Thymus (tissue), 11 donors: ENCODE results near the gene PRIM1. TPM values are rescaled to one million over a fixed set of nuclear protein-coding genes. Genes with fewer than 3 reads are reported as not detected.

Experiments
- DNase-seq, 9 donors: peaks; one replicate each; pipeline ENCODE4 v3.0.0-alpha.2; 2013; ENCODE audit warnings: low spot score in 9 of 9, low read depth in 6 of 9, missing footprints in 1 of 9
- H3K27ac ChIP-seq, 2 donors: one replicate each; pipeline ENCODE4 v1.5.1; 2013; ENCODE audit warnings: control low read depth in 1 of 2, low read depth in 1 of 2, low read length in 1 of 2, mild to moderate bottlenecking in 1 of 2, moderate library complexity in 1 of 2
- H3K27me3 ChIP-seq, 2 donors: one replicate each; pipeline ENCODE4 v1.5.1; 2013; ENCODE audit warnings: low read length in 1 of 2; ENCODE audit not compliant: control insufficient read depth in 2 of 2, insufficient read depth in 1 of 2
- H3K36me3 ChIP-seq, 2 donors: one replicate each; pipeline ENCODE4 v1.5.1; 2013; ENCODE audit warnings: low read length in 1 of 2, mild to moderate bottlenecking in 1 of 2, moderate library complexity in 1 of 2; ENCODE audit not compliant: control insufficient read depth in 2 of 2, insufficient read depth in 2 of 2
- H3K4me1 ChIP-seq, 2 donors: one replicate each; pipeline ENCODE4 v1.5.1; 2013; ENCODE audit warnings: low read length in 2 of 2; ENCODE audit not compliant: control insufficient read depth in 2 of 2, insufficient read depth in 2 of 2
- H3K4me3 ChIP-seq, 2 donors: one replicate each; pipeline ENCODE4 v1.5.1; 2013; ENCODE audit warnings: low read length in 2 of 2, control low read depth in 1 of 2, mild to moderate bottlenecking in 1 of 2
- H3K9me3 ChIP-seq, 2 donors: one replicate each; pipeline ENCODE4 v1.5.1; 2013; ENCODE audit warnings: low read length in 1 of 2, mild to moderate bottlenecking in 1 of 2; ENCODE audit not compliant: control insufficient read depth in 2 of 2, insufficient read depth in 1 of 2
- WGBS: extraction: QIAGEN DNeasy Blood & Tissue Kit; methylation state at CpG from one replicate; pipeline ENCODE4 v1.1.7; 2013; 5-methylcytosine and 5-hydroxymethylcytosine counted together
- polyA plus RNA-seq: library from polyadenylated mRNA; stranded (reverse); fragments of 200-250 nt; gene quantifications from one replicate; pipeline ENCODE4 v1.2.3, GENCODE V29; 2013
- total RNA-seq: library from RNA; stranded (reverse); fragments of 120-200 nt; gene quantifications from one replicate; pipeline ENCODE4 v1.2.4, GENCODE V29; 2013
- donor health status: healthy.

Gene PRIM1
- total and polyA plus RNA-seq, 2 donors: 6.9 to 37.6 TPM

DNA sequence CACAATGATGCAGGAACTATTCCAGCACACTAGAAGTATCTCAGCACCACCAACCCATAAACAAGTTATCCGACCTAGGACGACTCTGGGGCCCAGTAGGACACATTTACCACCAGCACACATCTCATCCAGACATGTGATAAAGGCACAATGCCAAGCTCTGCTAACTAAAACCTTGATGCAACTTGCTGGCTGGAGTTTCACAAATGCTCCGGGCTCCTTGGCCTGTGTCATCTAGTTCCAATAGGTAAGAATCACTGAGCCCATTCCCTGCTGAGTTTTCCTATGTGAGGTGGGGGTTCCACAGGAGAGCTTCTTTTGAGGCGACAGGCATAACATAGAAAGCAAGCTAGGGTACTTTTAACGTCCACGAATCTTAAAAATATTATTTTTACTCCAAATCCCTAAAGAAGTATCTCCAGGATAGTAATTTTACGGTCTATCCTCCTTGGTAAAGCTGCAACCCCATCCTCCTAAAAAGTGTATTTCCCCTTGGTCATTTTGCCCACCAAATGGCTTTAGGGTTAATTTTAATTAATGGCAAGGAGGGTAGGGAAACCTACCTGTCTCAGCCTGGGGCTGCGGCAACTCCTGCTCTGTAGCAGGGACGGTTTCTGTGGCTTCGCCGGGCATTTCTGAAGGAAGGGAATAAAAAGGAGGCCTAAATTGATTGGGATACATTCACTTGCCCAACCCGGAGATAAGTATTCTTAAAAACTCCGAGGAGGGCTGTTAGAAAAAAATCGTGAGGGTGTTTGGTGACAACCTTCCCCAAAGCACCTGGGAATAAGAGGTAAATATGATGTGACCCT lies 28.0 kb downstream of the PRIM1 start:
- H3K9me3 ChIP-seq: peaks cover 0 to 2% of the 10 kb centered on the region in 2 donors
- H3K4me1 ChIP-seq: peaks cover 29 to 47% of the 10 kb centered on the region in 2 donors
- H3K27me3 ChIP-seq: no peaks in the 10 kb centered on the region
- peak overlapping the region; percentile 98 for H3K27ac ChIP-seq
- H3K4me3 ChIP-seq: peak overlapping the region; percentile 78 to 92
- DNase-seq: no peak
- 3% methylated on average over 14 of the region's 14 CpGs for WGBS
- H3K36me3 ChIP-seq: peaks cover 29 to 39% of the 10 kb centered on the region in 2 donors

DNA sequence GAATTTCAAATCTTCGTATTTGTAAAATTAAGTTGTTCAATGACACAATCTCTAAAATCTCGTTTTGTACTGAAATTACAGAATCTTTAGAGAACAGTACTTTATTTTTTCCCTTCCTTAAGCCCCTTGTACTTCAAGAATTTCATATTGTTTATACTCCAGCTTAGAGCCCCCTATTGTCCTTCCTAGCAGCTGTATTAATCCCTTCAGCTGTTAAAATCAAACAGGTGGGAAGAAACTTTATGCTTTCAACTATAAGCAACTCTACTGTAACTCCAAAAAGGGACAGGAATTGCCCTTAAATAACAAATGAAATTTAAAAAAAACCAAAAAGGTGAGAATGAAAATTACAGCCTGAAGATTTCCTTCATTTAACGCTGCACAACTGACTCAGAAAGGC lies 28.8 kb downstream of the PRIM1 start:
- DNase-seq: no peak
- H3K27me3 ChIP-seq: no peaks in the 10 kb centered on the region
- peak overlapping the region in 1 of 2 donors; percentile 98 for H3K27ac ChIP-seq
- 57% methylated on average over 3 of the region's 3 CpGs for WGBS
- H3K4me1 ChIP-seq: peaks cover 35 to 55% of the 10 kb centered on the region in 2 donors
- peak overlapping the region; percentile 78 to 92 for H3K4me3 ChIP-seq
- H3K36me3 ChIP-seq: peaks cover 35 to 42% of the 10 kb centered on the region in 2 donors
- peaks cover 0 to 6% of the 10 kb centered on the region in 2 donors for H3K9me3 ChIP-seq

GRCh38 chr12:56722832-56723231 lies 29.3 kb downstream of the PRIM1 start:
- H3K36me3 ChIP-seq: peaks cover 35 to 39% of the 10 kb centered on the region in 2 donors
- peaks cover 0 to 10% of the 10 kb centered on the region in 2 donors for H3K9me3 ChIP-seq
- H3K27ac ChIP-seq: no peak overlapping the region
- peaks cover 38 to 59% of the 10 kb centered on the region in 2 donors for H3K4me1 ChIP-seq
- 96% methylated on average over 4 of the region's 4 CpGs for WGBS
- peak overlapping the region in 1 of 2 donors; percentile 92 for H3K4me3 ChIP-seq
- DNase-seq: no peak
- no peaks in the 10 kb centered on the region for H3K27me3 ChIP-seq

DNA sequence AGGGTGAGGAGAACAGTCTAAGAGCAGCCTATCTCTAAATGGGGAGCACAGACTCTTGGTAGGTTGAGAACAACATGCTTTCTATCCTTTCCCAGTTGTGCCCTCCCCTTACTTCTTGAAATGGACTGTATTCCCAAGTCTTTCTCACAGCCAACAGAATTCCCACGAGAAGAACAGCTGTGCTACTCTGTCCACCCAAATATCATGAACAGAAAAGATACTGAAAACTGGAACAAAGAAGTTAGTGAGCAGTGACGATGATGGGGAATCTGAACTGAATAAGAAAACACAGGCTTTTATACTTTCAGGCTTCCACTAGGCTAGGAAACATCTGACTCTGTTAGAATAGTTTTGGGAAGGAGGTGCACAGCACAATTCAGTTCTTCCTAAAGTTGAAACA lies 30.4 kb downstream of the PRIM1 start:
- peaks cover 0 to 10% of the 10 kb centered on the region in 2 donors for H3K9me3 ChIP-seq
- 79% methylated on average over 2 of the region's 2 CpGs for WGBS
- peaks cover 35 to 44% of the 10 kb centered on the region in 2 donors for H3K36me3 ChIP-seq
- peak overlapping the region in 1 of 2 donors; percentile 4 for H3K4me3 ChIP-seq
- no peaks in the 10 kb centered on the region for H3K27me3 ChIP-seq
- H3K4me1 ChIP-seq: peaks cover 46 to 69% of the 10 kb centered on the region in 2 donors
- no peak for DNase-seq
- peak overlapping the region; percentile 15 to 81 for H3K27ac ChIP-seq

DNA sequence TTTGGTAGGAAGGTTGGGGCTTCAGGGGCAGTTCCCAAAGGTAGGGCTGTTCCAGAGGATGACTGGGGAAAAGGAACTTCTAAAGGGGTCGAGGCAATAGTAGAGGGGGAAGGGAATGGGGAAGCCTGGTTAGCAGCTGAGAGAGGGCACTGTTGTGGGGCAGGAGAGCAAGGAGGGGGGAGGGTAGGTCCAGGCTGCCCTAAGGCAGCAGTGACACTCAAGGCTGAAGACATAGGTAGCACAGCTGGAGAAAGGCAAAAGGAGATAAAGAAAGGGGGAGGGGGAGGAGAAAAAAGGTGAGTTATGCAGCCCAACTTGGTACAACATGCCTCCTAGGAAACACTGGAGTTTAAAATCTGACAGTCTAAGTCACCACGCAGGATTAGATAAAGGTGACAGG lies 30.9 kb downstream of the PRIM1 start:
- no peak for DNase-seq
- H3K9me3 ChIP-seq: peaks cover 0 to 10% of the 10 kb centered on the region in 2 donors
- peaks cover 51 to 74% of the 10 kb centered on the region in 2 donors for H3K4me1 ChIP-seq
- H3K27ac ChIP-seq: peak overlapping the region; percentile 15 to 81
- no peaks in the 10 kb centered on the region for H3K27me3 ChIP-seq
- WGBS: 68% methylated on average over 2 of the region's 2 CpGs
- H3K36me3 ChIP-seq: peaks cover 38 to 49% of the 10 kb centered on the region in 2 donors
- H3K4me3 ChIP-seq: peak overlapping the region; percentile 1 to 13

DNA sequence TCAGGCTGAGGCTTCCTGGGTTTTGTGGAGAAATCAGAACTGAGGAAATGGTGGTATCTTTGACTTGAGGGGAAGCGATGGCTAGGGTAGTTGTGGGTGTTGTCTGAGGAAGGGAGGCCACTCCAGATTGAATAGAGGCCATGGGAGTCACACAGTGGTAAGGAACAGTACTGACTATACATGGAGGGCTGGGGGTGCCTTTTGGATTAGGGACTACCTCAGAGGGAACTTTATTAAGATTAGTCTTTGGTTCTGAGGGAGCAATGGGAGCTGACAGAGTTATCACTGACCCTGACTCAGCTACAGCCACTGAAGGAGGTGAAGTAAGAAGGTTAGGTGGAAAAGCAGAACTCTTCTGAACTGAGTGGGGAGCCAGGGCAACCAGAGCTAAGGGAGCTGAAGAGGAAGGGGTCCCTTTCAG lies 31.4 kb downstream of the PRIM1 start:
- Histone ChIP-seq H3K36me3 (peaks cover 42 to 54% of the 10 kb centered on the region in 2 donors), H3K4me3 (peak overlapping the region in 1 of 2 donors; percentile 1), H3K27ac (peak overlapping the region in 1 of 2 donors; percentile 81), H3K4me1 (peaks cover 53 to 76% of the 10 kb centered on the region in 2 donors), H3K27me3 (no peaks in the 10 kb centered on the region), H3K9me3 (peaks cover 0 to 10% of the 10 kb centered on the region in 2 donors)
- no peak for DNase-seq
- 22% methylated on average over 1 of the region's 1 CpG for WGBS

- Histone ChIP-seq H3K36me3 (peaks cover 50 to 69% of the 10 kb centered on the region in 2 donors), H3K27ac (peak overlapping the region in 1 of 2 donors; percentile 81)
- DNase-seq: no peak
Observed at GRCh38 chr12:56719056-56719455, 33.1 kb downstream of the PRIM1 start.

GRCh38 chr12:56718636-56719035 lies 33.5 kb downstream of the PRIM1 start:
- no peak for DNase-seq
- Histone ChIP-seq H3K9me3 (peaks cover 0 to 10% of the 10 kb centered on the region in 2 donors), H3K36me3 (peaks cover 54 to 74% of the 10 kb centered on the region in 2 donors), H3K4me3 (no peak overlapping the region), H3K27ac (peak overlapping the region in 1 of 2 donors; percentile 81), H3K27me3 (no peaks in the 10 kb centered on the region), H3K4me1 (peaks cover 49 to 80% of the 10 kb centered on the region in 2 donors)
- 56% methylated on average over 4 of the region's 4 CpGs for WGBS

More at GRCh38 chr12:56719056-56719455, 33.1 kb downstream of the PRIM1 start:
- peaks cover 0 to 10% of the 10 kb centered on the region in 2 donors for H3K9me3 ChIP-seq
- H3K27me3 ChIP-seq: no peaks in the 10 kb centered on the region
- H3K4me3 ChIP-seq: no peak overlapping the region
- H3K4me1 ChIP-seq: peaks cover 53 to 84% of the 10 kb centered on the region in 2 donors

DNA sequence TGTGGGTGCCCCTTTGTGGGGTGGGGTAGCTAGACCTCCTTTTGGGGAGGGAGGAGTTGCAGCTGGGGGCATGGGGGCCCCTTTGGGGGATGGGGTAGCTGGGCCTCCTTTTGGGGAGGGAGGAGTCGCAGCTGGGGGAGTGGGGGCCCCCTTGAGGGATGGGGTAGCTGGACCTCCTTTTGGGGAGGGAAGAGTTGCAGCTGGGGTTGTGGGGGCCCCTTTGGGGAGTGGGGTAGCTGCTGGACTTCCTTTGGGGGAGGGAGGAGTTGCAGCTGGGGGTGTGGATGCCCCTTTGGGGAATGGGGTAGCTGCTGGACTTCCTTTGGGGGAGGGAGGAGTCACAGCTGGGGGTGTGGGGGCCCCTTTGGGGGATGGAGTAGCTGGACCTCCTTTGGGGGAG lies 34.0 kb downstream of the PRIM1 start:
- Histone ChIP-seq H3K4me1 (peaks cover 49 to 80% of the 10 kb centered on the region in 2 donors), H3K27me3 (no peaks in the 10 kb centered on the region), H3K27ac (peak overlapping the region; percentile 1 to 81), H3K4me3 (no peak overlapping the region), H3K36me3 (peaks cover 59 to 79% of the 10 kb centered on the region in 2 donors), H3K9me3 (peaks cover 0 to 10% of the 10 kb centered on the region in 2 donors)
- WGBS: 16% methylated on average over 1 of the region's 1 CpG
- peak in 2 of 9 donors; percentile 49 to 58 for DNase-seq
